GM12892 (cell line): ENCODE data around the gene BCL11B.

Source experiments
- DNase-seq: peaks from one replicate; pipeline ENCODE4 v3.0.0; 2011; ENCODE audit not compliant: insufficient read length
- FAIRE-seq: peaks from 2 replicates; lab custom pipeline; 2011; peaks lifted over from hg19 to GRCh38; lab: Jason Lieb, UNC
- POLR2A ChIP-seq: IDR thresholded peaks from 2 replicates; pipeline ENCODE4 v1.6.1; 2011; ENCODE audit warnings: low read depth, low read length, control low read depth
- POLR2AphosphoS5 ChIP-seq: IDR thresholded peaks from 2 replicates; pipeline ENCODE4 v1.6.1; 2011; ENCODE audit warnings: low read depth, low read length, control low read depth
- TAF1 ChIP-seq: IDR thresholded peaks from 2 replicates; pipeline ENCODE4 v1.6.1; 2011; ENCODE audit warnings: low read depth, mild to moderate bottlenecking, control low read depth, low read length, borderline replicate concordance

BCL11B gene

GRCh38 chr14:99214701-99215100, 57.3 kb downstream of the BCL11B start:
- FAIRE-seq (no peak), DNase-seq (no peak)
- no peak for TF ChIP-seq POLR2A
- TF ChIP-seq TAF1: no peak

- DNase-seq: no peak
- TF ChIP-seq POLR2AphosphoS5 (no peak), POLR2A (no peak), TAF1 (no peak)
- FAIRE-seq: no peak
Observed at GRCh38 chr14:99213527-99213971, 58.4 kb downstream of the BCL11B start.

GRCh38 chr14:99213101-99213500, 58.9 kb downstream of the BCL11B start:
- DNase-seq (no peak), FAIRE-seq (no peak)
- TF ChIP-seq POLR2A (no peak), TAF1 (no peak), POLR2AphosphoS5 (no peak)

GRCh38 chr14:99212646-99213045, 59.4 kb downstream of the BCL11B start:
- FAIRE-seq (no peak), DNase-seq (no peak)
- TF ChIP-seq TAF1 (no peak), POLR2A (no peak), POLR2AphosphoS5 (no peak)

GRCh38 chr14:99212199-99212598, 59.8 kb downstream of the BCL11B start:
- no peak for TF ChIP-seq POLR2A
- TF ChIP-seq POLR2AphosphoS5: no peak
- no peak for TF ChIP-seq TAF1
- DNase-seq (no peak), FAIRE-seq (no peak)

GRCh38 chr14:99211410-99211809, 60.6 kb downstream of the BCL11B start:
- DNase-seq (no peak), FAIRE-seq (no peak)
- TF ChIP-seq TAF1 (no peak), POLR2AphosphoS5 (no peak), POLR2A (no peak)

GRCh38 chr14:99210333-99210732, 61.7 kb downstream of the BCL11B start:
- DNase-seq (no peak), FAIRE-seq (no peak)
- TF ChIP-seq TAF1: no peak
- no peak for TF ChIP-seq POLR2AphosphoS5
- TF ChIP-seq POLR2A: no peak

- DNase-seq: no peak
- FAIRE-seq: no peak
- TF ChIP-seq TAF1: no peak
- no peak for TF ChIP-seq POLR2A
- TF ChIP-seq POLR2AphosphoS5: no peak
Observed at GRCh38 chr14:99209409-99209808, 62.6 kb downstream of the BCL11B start.

- no peak for TF ChIP-seq POLR2A
- TF ChIP-seq POLR2AphosphoS5: no peak
- no peak for TF ChIP-seq TAF1
- DNase-seq: no peak
- no peak for FAIRE-seq
Observed at GRCh38 chr14:99208318-99208717, 63.7 kb downstream of the BCL11B start.

GRCh38 chr14:99207456-99207855, 64.5 kb downstream of the BCL11B start:
- TF ChIP-seq POLR2A: no peak
- TF ChIP-seq TAF1: no peak
- TF ChIP-seq POLR2AphosphoS5: no peak
- FAIRE-seq (no peak), DNase-seq (no peak)

- no peak for TF ChIP-seq POLR2A
- TF ChIP-seq POLR2AphosphoS5: no peak
- TF ChIP-seq TAF1: no peak
- no peak for FAIRE-seq
- DNase-seq: no peak
Observed at GRCh38 chr14:99206090-99206489, 65.9 kb downstream of the BCL11B start.

- FAIRE-seq (no peak), DNase-seq (no peak)
- no peak for TF ChIP-seq TAF1
- no peak for TF ChIP-seq POLR2A
- no peak for TF ChIP-seq POLR2AphosphoS5
Observed at GRCh38 chr14:99205086-99205688, 66.8 kb downstream of the BCL11B start.

GRCh38 chr14:99203801-99204200, 68.2 kb downstream of the BCL11B start:
- FAIRE-seq: no peak
- TF ChIP-seq POLR2AphosphoS5 (no peak), TAF1 (no peak), POLR2A (no peak)
- no peak for DNase-seq
